SIG-M5 (cell line): ENCODE results near the gene NRN1L.
"Not testable (repeated sequence)": the region's sequence is repeated elsewhere in the genome, so short reads cannot be mapped to it uniquely, and the experiment has no call there.

ENCODE experiments used
- DNase-seq: peaks from one replicate; lab custom pipeline; 2025; lab: John Stamatoyannopoulos, UW

NRN1L gene

GRCh38 chr16:67884684-67885083, at the start of gene NRN1L:
NRN1L (plus strand) TSS chr16:67884885; CDS start chr16:67884904, 19 bp downstream.
- no peak for DNase-seq

- DNase-seq: not testable (repeated sequence)
Measured at GRCh38 chr16:67837190-67837589, 47.5 kb upstream of the NRN1L start.

DNA sequence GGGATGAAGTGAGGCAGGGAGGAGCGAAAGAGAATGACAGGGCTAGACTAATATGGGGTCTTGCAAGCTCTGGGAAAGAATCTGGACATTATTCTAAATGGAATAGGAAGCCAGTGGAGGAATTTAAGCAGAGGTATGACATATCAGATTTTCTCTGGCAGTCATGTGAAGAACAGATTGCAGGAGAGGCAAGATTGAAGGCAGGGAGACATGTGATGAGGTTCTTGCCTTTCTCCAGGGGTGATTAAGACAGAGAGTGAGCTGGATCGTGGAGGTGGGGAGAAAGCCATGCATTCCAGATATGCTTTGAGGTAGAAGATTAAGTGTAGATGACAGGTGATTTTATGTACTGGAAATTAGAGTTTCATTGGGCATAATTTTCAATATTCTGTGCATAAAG, 46.9 kb upstream of the NRN1L start:
- DNase-seq: no peak

DNA sequence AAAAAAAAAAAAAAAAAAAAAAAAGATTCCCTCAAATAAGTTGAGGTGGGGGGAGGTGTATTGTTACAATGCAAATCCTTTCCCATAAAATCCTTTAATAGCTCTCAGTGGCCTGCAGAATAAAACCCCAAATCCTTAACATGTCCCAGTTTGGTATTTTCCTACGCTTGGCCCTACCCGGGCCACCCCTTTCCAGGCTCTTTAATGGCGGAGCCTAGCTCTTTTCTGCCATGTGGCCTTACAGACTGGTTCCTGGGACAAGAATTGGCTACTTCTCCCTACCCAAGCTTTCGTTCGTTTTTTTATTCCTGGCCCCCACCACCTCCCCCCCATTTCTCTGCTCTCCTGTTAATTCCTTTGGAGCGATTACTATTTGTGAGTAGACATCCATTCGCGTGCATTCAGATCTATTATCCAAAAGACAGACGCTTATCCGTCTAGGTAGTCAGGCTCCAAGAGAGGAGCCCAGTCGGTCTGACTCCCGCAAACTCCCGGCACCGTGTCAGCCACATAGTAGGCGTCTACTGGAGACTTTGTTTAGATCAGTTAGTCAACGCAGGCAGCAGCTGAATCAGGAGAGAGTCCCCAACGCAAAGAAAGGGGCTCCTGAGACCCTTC, 43.4 kb upstream of the NRN1L start:
- no peak for DNase-seq

GRCh38 chr16:67841816-67842508, 42.7 kb upstream of the NRN1L start, which contains the start of gene THAP11:
THAP11 (plus strand) TSS chr16:67842320; CDS start chr16:67842555, 235 bp downstream.
- peak; percentile 83 for DNase-seq

GRCh38 chr16:67842509-67843342, 42.0 kb upstream of the NRN1L start:
- no peak for DNase-seq

DNA sequence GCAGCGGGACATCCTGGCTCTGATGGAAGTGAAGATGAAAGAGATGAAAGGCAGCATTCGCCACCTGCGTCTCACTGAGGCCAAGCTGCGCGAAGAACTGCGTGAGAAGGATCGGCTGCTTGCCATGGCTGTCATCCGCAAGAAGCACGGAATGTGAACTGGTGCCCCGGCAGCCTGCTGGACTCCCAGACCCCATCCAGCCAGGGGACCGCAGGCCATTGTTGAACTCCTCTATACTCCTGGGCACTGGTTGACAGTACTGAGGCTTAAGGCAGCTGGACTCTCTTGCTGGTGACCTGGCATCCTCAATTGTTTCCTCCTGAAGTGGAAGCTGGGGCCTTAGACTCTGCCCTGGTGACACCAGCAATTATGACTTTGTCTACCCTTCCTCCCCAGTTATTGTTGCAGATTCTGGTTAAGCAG, 41.3 kb upstream of the NRN1L start:
- no peak for DNase-seq

GRCh38 chr16:67844497-67844896, 40.2 kb upstream of the NRN1L start:
- DNase-seq: no peak

GRCh38 chr16:67845291-67846062, 39.2 kb upstream of the NRN1L start:
- DNase-seq: no peak

DNA sequence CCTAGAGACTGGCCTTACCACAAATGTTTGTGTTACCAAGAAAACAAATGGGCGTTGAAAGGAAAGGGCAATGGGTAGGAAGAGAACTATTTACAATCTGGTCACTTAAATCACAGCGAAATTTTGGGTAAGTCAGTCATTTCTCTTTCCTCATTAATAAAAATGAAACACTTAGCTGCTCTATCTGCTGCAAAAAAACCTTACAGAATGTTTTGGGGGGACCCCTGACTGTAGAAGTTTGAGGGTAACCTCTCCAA, 38.7 kb upstream of the NRN1L start:
- no peak for DNase-seq

GRCh38 chr16:67846320-67847063, 38.2 kb upstream of the NRN1L start, which contains the start of gene NUTF2:
NUTF2 (plus strand) TSS chr16:67846933; CDS start chr16:67865131, 18,198 bp downstream.
- peak; percentile 53 for DNase-seq

- DNase-seq: no peak
Measured at GRCh38 chr16:67847064-67847861, 37.4 kb upstream of the NRN1L start, which contains the start of gene CENPT. CENPT (minus strand) TSS chr16:67847693; CDS start chr16:67833859, 13,834 bp downstream.

DNA sequence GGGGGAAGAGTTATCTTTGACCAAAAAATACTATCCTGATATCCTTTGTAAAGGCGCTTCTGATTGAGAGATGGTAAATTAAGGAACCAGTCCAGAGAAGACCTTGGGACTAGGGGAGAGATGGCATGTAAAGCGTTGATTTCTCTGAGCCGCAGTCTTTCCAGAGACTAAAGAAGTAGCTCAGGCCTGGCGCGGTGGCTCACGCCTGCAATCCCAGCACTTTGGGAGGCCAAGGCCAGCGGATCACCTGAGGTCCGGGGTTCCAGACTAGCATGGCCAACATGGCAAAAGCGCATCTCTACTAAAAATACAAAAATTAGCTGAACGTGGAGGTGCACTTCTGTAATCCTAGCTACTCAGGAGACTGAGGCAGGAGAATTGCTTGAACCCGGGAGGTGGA, 36.6 kb upstream of the NRN1L start:
- no peak for DNase-seq

GRCh38 chr16:67853670-67854069, 31.0 kb upstream of the NRN1L start:
- DNase-seq: no peak

GRCh38 chr16:67855789-67856188, 28.9 kb upstream of the NRN1L start:
- no peak for DNase-seq

DNA sequence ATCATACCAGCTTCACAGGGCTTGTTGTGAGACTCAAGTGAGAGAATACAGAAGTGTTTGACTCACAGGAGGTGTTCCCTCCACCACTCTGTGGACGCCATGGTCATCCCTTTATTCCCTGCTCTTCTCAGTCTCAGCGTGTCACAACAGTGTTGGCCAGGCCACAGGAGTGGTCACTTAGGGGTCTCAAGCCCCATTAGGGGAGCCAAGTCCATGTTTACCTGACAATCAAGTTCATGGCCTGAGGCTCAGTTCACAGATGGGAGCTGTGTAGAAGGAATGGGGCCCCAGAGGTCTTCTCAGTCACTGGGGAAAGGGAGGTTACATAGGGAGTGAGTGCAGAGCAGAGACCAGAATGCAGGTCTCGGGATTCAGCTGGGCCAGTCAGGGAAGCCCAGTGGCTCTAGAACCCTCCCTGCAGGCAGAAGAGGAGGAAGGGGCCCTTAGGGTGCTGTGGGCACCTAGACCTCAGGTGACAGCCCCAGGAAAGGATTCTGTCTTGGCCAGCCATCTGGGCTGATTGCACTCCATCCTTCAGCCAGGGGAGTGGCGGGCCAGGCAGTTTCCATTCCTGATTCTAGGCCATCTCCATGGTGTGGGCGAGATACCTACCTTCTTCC, 27.6 kb upstream of the NRN1L start:
- no peak for DNase-seq

DNA sequence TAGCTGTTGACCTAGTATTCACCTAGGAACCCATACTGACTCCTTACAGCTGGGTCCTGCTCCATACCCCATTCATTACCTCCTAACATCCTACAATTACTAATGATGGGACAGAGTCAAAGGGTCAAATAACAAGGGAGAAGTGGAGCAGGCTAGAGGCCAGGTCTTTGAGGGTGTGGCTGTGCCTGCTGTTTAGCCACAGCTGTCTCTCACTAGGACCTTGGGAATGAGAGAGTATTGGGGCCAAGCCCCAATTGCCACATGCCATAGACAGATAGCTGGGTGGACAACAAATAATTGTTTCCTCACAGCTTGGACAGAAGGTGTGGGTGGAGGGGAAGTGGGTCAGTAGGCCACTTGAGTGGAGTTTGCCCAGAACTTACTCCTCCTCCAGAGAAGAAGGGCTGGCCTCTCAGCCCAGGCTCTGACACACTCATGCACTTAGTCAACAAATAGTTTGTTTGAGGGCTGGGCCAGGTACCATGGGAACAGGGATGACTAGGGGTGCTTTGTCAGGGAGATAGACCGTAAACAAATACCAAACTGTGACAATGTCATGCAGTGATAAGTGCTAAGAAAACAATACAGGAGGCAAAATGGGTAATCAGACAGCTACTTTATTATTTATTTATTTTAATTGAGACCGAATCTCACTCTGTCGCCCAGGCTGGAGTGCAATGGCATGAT, 27.0 kb upstream of the NRN1L start:
- DNase-seq: no peak

DNA sequence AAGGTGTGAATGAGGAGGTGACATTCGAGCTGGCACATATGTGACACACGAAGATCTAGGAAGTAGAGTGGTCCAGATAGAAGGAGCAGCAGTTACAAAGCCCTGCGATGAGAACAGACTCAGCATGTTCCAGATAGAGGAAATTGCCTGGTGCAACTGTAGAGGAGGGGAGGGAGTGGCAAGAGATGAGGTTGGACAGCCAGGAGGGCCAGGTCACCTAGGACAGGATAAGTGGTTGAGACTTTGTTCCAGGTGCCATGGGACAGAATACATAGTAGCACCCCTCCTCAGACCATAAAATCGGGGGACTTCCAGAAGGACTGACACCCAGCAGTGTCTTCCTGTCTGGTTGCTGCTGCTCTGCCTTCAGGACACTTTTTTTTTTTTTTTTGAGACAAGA, 26.2 kb upstream of the NRN1L start:
- DNase-seq: no peak

GRCh38 chr16:67860589-67861398, 23.9 kb upstream of the NRN1L start:
- no peak for DNase-seq
